Measurements from ENCODE around the gene WIF1. TPM values are rescaled to one million over a fixed set of nuclear protein-coding genes. Genes with fewer than 3 reads are reported as not detected.

Gene WIF1
- total RNA-seq, 1 donor from 2014 or later, result 14.9 TPM

DNA sequence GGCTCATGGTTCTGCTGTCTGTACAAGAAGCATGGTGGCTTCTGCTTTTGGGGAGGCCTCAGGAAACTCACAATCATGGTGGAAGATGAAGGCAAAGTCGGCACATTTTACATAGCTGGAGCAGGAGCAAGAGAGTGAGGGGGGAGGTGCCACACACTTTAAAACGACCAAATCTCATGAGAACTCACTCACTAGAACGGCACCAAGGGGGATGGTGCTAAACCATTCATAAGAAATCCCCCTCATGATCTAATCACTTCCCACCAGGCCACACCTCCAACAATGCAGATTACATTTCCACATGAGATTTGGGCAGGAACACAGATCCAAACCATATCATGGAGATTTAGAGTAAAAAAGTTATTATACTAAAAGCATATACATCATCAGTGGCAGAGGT, 34.7 kb upstream of the WIF1 start:
- H3K4me3 Mint-ChIP-seq, result no peak overlapping the region
- no peak overlapping the region for H3K27ac Mint-ChIP-seq
- no peak for DNase-seq (ENCODE audit: extremely low spot score, unreplicated experiment)
- H3K4me1 Mint-ChIP-seq (ENCODE audit: unreplicated experiment), result no peaks in the 10 kb centered on the region
- H3K27me3 Mint-ChIP-seq, result peaks cover 16% of the 10 kb centered on the region
- H3K9me3 Mint-ChIP-seq, result no peaks in the 10 kb centered on the region
- H3K36me3 Mint-ChIP-seq, result no peaks in the 10 kb centered on the region
- TF ChIP-seq, protein P1, sequence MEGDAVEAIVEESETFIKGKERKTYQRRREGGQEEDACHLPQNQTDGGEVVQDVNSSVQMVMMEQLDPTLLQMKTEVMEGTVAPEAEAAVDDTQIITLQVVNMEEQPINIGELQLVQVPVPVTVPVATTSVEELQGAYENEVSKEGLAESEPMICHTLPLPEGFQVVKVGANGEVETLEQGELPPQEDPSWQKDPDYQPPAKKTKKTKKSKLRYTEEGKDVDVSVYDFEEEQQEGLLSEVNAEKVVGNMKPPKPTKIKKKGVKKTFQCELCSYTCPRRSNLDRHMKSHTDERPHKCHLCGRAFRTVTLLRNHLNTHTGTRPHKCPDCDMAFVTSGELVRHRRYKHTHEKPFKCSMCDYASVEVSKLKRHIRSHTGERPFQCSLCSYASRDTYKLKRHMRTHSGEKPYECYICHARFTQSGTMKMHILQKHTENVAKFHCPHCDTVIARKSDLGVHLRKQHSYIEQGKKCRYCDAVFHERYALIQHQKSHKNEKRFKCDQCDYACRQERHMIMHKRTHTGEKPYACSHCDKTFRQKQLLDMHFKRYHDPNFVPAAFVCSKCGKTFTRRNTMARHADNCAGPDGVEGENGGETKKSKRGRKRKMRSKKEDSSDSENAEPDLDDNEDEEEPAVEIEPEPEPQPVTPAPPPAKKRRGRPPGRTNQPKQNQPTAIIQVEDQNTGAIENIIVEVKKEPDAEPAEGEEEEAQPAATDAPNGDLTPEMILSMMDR (conservative IDR thresholded peaks at IDR 0.05), result no peak

DNA sequence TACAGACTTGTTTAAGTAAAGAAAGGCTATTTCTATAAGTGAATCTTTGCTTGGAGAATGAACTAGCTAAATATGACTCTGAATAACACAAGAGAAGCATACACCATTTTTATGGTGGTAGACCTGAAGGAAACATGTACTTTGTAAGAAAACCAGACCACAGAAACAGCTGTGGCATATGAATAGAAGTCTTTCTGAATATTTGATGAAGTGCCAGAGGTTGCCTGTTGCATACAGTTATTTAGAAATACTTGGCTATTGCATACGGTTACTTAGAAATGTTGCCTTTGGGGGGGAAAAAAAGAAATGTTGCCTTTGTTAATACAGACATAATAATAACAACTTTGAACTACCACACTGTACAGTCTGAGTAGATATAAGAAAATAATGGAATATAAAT, 31.5 kb upstream of the WIF1 start:
- H3K4me1 Mint-ChIP-seq (ENCODE audit: unreplicated experiment), result no peaks in the 10 kb centered on the region
- DNase-seq (ENCODE audit: extremely low spot score, unreplicated experiment), result no peak
- no peaks in the 10 kb centered on the region for H3K36me3 Mint-ChIP-seq
- TF ChIP-seq, protein P1 (conservative IDR thresholded peaks at IDR 0.05), result no peak
- no peaks in the 10 kb centered on the region for H3K9me3 Mint-ChIP-seq
- H3K27ac Mint-ChIP-seq, result no peak overlapping the region
- no peak overlapping the region for H3K4me3 Mint-ChIP-seq
- H3K27me3 Mint-ChIP-seq, result peaks cover 4% of the 10 kb centered on the region

DNA sequence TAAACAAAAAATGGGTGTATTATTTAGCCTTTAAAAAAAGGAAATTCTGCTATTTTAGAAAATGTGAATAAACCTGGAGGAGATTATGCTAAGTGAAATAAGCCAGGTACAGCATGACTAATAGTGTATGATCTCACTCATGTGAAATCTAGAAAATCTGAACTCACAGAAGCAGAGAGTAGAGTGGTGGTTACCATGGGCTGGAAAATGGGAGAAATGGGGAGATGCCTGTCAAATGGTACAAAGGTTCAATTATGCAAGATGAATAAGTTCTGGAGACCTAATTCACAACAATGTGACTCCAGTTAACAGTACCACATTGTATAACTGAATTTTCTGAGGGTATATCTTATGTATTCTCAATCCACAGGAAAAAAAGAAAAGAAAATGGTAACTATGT, 30.9 kb upstream of the WIF1 start:
- no peak for DNase-seq (ENCODE audit: extremely low spot score, unreplicated experiment)
- TF ChIP-seq, protein P1 (conservative IDR thresholded peaks at IDR 0.05), result no peak
- Mint-ChIP-seq H3K27ac (no peak overlapping the region), H3K9me3 (no peaks in the 10 kb centered on the region), H3K4me3 (no peak overlapping the region), H3K27me3 (peaks cover 4% of the 10 kb centered on the region), H3K4me1 (ENCODE audit: unreplicated experiment) (no peaks in the 10 kb centered on the region), H3K36me3 (no peaks in the 10 kb centered on the region)

DNA sequence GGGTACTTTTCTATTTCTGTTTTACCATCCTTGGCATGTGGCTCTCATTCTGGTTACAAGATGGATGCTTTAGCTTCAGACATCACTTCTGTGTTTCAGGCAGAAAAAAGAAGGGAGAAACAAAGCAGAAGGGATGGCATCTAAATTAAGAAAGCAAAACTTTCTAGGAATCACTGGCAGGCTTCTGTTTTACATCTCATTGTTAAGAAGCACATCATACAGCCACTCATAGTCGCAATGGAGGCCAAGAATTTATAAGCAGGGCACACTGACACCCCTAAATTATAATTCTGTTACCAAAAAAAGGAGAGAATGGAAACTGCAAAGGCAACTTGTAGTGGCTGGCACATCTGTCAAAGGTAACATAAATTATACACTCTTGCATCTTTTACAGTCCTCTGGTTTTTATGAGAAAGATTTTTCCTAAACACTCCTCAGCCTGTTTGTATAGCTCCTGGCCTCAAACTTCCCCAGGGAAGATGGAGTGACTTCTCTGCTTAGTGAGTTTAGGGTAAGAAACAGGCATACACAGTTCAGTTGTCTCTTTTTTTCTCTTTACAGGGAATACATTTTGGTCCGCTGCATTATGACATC, 26.3 kb upstream of the WIF1 start:
- DNase-seq (ENCODE audit: extremely low spot score, unreplicated experiment), result no peak
- H3K27me3 Mint-ChIP-seq, result peaks cover 12% of the 10 kb centered on the region
- no peaks in the 10 kb centered on the region for H3K4me1 Mint-ChIP-seq (ENCODE audit: unreplicated experiment)
- no peak overlapping the region for H3K4me3 Mint-ChIP-seq
- TF ChIP-seq, protein P1 (conservative IDR thresholded peaks at IDR 0.05), result no peak
- H3K9me3 Mint-ChIP-seq, result no peaks in the 10 kb centered on the region
- no peak overlapping the region for H3K27ac Mint-ChIP-seq
- H3K36me3 Mint-ChIP-seq, result no peaks in the 10 kb centered on the region

DNA sequence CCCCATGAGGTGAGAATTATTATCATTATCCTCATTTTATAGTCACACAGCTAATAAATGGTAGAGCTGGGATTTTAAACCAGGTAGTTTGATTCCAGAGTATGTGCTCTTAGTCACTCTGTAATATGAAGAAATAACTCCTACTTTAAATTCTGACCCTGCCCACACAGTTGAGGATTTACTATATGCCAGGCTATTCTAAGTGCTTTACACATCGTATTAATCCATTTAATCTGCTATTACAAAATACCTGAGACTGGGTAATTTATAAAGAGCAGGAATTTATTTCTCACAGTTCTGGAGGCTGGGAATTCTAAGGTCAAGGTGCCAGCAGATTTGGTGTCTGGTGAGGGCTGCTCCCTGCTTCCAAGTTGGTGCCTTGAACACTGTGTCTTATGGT, 19.6 kb upstream of the WIF1 start:
- H3K27me3 Mint-ChIP-seq, result peaks cover 20% of the 10 kb centered on the region
- DNase-seq (ENCODE audit: extremely low spot score, unreplicated experiment), result no peak
- H3K36me3 Mint-ChIP-seq, result no peaks in the 10 kb centered on the region
- no peaks in the 10 kb centered on the region for H3K4me1 Mint-ChIP-seq (ENCODE audit: unreplicated experiment)
- H3K4me3 Mint-ChIP-seq, result no peak overlapping the region
- H3K27ac Mint-ChIP-seq, result no peak overlapping the region
- no peaks in the 10 kb centered on the region for H3K9me3 Mint-ChIP-seq
- TF ChIP-seq, protein P1 (conservative IDR thresholded peaks at IDR 0.05), result no peak

DNA sequence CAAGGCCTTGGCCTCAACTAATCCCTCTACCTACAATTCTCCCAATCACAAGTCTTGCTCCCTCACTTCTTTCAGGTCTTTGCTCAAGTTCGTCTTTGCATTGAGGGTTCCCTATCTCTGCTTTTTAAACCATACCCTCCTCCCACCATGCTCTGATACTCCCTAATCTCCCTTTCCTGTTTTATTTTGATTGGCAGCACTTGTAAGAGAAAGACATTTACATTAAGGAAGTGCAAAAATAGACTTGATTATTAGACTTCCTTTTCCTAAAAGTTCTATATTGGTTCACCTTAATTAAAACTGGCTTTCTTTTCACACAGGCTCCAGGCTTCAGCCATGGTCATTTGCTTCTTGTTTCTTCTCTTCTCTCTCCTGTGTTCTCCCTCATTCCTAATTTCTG, 18.3 kb upstream of the WIF1 start:
- H3K27me3 Mint-ChIP-seq, result peaks cover 15% of the 10 kb centered on the region
- H3K4me3 Mint-ChIP-seq, result no peak overlapping the region
- H3K4me1 Mint-ChIP-seq (ENCODE audit: unreplicated experiment), result no peaks in the 10 kb centered on the region
- no peaks in the 10 kb centered on the region for H3K36me3 Mint-ChIP-seq
- H3K9me3 Mint-ChIP-seq, result no peaks in the 10 kb centered on the region
- TF ChIP-seq, protein P1 (conservative IDR thresholded peaks at IDR 0.05), result no peak
- no peak overlapping the region for H3K27ac Mint-ChIP-seq
- DNase-seq (ENCODE audit: extremely low spot score, unreplicated experiment), result no peak
